ENCODE measurements around the gene RUNX1.

The RUNX1 gene

GRCh38 chr21:34915364-34915841 lies 133.7 kb downstream of the RUNX1 start:
- DNase-seq, result no peak

GRCh38 chr21:34914239-34914638 lies 134.9 kb downstream of the RUNX1 start:
- DNase-seq, result no peak

DNA sequence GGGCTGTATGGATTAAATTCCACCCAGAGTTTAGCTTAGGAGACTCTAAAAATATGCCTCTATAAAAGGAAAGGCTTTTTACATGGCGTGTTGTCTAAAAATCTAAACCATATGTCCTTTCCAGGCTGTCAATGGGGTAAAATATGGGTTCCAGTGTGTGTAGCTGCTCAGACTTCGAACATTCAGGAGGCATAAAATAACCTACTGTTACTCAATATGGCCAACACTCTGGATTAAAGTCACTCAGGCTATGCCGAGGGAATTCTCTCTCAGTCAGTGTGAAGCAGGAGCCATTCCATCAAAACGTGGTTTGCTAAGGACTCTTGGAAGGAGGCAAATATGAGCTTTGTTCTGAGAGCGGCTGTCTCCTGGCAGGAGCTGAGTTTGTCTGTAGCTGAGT lies 135.3 kb downstream of the RUNX1 start:
- no peak for DNase-seq

- DNase-seq, result no peak
Measured at GRCh38 chr21:34912022-34912945, 136.8 kb downstream of the RUNX1 start.

DNA sequence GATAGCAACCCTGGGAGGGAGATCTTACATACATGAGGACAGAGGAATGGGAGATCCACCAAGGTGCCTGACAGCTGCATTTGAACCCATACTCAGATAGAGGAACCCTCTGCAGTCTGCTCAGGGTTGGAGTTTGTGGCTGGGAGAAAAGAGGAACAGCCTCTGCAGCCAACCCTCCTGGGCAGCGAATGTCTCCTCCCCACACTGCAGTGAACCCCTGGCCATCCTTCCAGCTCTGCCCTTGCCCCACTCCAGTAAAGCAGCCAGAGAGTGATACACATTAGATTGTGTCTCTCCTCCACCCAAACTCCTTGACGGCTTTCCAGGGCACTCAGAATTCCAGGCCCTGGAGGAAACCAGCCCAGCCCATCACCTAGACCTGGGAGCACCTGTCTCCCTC lies 137.7 kb downstream of the RUNX1 start:
- DNase-seq, result peak; percentile 47

DNA sequence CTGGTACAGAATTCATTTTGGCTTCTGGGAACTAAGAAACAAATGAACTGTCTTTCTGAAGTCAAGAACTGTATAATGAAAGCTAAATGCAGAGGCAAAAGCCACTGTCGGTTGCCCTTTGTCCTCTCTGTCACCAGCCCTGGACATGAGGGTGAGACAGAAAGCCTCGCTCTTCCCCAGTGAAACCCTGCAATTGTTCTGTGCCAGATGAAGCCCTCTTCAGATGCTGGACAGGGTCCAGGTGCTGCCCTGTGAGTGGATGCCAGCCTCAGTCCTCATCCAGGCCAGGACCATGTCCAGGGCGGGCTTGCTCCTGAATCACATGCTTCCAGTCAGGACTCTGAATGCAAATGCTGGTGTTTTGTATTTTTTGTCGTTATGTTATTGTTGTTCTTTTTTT lies 138.7 kb downstream of the RUNX1 start:
- DNase-seq, result no peak

DNA sequence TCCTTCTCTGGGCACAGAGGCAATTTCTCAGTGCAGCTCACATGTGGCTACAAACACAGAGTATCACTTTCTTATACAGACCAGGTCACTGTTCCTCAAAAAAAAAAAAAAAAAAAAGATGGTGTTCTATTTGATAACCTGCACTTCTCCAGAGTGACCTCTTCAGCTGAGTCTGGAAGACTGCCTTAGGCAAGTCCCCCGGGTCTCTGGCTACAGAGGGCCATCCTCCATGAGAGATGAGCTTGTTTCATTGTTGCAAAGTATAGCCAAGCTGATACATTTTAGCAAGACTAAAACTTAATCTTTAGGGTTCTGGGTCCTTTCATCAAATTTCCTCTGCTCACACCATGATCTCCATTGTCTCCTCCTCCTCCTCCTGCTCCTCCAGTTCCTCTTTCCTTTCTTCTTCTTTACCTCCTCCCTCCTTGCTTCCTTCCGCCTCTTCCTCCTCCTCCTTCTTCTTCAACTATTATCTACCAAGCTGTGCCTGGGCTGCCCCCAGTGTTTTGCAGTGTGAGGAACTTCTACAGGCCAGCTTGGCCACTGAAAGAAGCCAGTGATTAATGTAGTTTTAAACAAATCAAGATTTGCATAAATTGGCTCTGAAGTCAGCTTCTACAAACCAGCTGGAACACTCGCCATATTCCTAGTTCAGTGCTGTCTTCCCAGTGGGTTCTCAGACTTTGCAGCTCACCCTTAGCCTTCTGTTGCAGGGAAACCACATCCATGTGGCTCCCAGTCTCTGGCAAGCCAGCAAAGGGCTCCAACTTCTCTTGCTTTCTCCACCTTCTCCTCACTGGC lies 139.4 kb downstream of the RUNX1 start:
- DNase-seq, result no peak

DNA sequence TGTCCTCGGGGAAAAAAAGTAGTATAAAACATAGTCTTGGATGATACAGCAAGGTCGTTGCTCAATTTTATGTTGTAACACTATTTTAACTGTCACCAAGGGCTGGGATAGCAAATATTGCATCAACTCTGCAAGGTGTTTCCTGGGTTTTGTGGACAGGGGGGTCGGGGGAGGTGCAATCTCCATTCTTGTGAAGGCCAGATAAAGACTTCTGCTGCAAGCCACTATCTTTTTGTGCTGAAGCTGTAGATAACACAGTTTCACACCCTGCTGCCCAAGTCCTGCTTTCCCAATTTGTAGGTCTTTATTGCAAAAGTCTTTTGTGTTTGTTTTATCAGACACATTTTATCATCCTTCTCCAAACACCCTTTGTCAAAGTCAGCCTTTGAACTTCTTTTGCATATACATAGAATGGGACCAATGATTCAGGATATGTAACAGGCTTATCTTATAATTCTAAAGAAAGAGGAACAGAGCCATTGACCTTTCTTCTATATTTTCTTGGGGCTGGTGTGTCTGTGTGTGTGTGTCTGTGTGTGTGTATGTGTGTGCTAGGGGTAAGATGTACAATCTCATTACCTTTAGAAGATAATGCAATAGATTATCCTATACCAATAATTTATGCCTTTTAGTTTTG lies 140.6 kb downstream of the RUNX1 start:
- DNase-seq, result peak; percentile 97

- DNase-seq, result no peak
Measured at GRCh38 chr21:34907461-34908418, 141.4 kb downstream of the RUNX1 start.

DNA sequence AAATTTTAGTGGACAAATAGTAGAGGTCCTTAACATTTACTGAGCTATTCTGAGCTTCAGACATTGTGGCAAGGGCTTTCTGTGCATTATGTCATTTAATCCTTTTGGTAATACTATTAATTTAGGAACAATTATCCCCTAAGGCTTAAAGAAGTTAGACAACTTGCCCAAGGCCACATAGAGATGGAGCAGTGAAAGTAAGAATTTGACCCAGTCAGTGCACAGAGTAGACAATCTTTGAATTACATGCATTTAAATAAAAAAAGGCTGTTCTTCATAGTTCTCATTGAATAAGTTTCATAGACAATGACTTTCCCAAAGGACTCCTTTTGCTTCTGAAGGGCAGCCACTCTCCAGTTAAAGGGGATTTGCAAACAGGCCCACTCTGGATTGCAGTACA lies 142.7 kb downstream of the RUNX1 start:
- DNase-seq, result no peak

DNA sequence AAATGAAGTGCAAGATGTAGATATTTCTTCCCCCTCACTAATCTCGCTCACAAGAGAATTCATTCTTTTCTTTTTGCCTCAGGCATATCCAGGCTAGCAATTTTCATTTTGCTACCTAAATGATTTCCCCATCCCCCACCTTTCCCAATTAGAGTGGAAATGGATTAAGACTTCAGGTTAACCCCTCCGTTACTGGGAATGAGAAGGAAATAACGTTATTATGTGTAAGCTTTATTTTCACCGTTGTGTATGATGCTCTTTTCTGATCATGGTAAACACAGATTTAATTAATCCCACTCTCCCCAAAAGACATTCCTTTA lies 143.9 kb downstream of the RUNX1 start:
- DNase-seq, result no peak

GRCh38 chr21:34904526-34905217 lies 144.4 kb downstream of the RUNX1 start:
- no peak for DNase-seq

- DNase-seq, result no peak
Measured at GRCh38 chr21:34900376-34900775, 148.7 kb downstream of the RUNX1 start.

GRCh38 chr21:34899760-34900159 lies 149.3 kb downstream of the RUNX1 start:
- no peak for DNase-seq

DNA sequence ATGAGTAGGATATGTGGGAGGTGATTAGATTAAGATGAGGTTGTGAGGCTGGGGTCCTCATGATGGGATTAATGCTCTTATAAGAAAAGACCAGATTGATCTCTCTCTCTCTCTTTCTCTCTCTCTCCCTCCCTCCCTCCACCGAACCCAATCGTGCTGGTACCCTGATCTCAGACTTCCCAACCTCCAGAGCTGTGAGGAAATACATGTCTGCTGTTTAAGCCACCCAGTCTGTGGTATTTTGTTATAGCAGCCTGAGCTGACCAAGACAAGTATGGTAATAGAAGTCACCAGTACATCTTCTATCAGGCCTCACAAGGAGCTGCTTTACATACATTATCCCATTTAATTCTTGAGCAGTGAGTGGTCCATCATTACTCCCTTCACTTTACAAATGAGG lies 149.8 kb downstream of the RUNX1 start:
- no peak for DNase-seq

DNA sequence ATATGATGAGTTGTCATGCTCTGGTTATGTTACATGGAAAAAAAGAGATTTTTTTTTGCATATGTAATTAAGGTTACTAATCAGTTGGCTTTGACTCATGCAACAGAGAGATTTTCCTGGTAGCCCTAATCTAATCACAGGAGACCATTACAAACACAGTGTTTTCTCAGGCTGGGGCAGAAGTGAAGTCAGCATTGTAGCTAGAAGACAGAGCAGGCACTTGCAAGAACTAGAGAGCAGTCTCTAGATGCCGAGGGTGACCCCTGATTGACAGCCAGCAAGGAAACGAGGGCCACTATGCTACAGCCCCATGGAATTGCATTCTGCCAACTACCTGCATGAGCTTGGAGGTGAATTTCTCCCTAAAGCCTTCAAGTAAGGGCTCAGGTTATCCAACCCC lies 151.3 kb downstream of the RUNX1 start:
- DNase-seq, result no peak

- DNase-seq, result no peak
Measured at GRCh38 chr21:34894401-34894800, 154.7 kb downstream of the RUNX1 start.

DNA sequence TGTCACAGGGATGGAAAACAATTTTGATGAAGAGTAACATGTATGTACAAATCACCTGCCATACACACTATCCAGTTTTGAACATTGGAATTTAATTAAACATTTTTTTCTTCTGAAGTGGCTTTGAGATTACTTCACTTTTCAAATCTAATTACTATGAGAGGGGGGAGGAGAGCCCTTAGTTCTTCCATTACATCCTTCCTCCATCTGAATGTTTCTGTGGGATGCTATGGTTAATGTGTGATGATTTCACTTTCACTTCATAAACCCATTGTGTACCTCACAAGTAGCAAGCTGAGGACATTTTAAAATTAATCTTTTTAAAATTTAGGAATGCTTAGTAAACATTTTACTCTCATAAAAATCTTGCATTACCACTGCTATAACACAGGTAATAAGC lies 156.9 kb downstream of the RUNX1 start:
- DNase-seq, result no peak

DNA sequence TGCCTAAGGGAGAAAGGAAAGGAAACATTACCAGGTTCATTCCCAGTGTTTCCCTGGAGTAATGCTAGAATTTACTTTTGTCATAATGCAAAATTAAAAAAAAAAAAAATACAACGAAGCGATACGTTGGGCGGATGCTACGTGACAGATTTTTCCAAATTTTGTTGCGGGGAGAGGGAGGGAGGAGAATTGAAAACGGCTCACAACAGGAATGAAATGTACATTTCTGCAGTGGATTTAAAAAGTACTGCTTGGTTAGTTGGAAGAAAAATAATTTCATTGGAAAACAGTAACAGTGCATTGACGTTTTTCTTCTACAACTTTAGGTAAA lies 157.5 kb downstream of the RUNX1 start:
- no peak for DNase-seq

- no peak for DNase-seq
Measured at GRCh38 chr21:34890724-34891612, 158.1 kb downstream of the RUNX1 start.

DNA sequence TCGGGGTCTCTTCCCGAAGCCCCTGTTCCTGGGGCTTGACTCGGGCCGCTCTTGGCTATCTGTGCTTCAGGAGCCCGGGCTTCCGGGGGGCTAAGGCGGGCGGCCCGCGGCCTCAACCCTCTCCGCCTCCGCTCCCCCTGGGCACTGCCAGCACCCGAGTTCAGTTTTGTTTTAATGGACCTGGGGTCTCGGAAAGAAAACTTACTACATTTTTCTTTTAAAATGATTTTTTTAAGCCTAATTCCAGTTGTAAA lies 158.7 kb downstream of the RUNX1 start:
- no peak for DNase-seq

Measured in SIG-M5 (cell line).